22Rv1 (cell line): ENCODE measurements around the gene SIRPB1.
"Not testable (repeated sequence)": the region's sequence is repeated elsewhere in the genome, so short reads cannot be mapped to it uniquely, and the experiment has no call there.

ENCODE experiments used
- ZFX ChIP-seq: fragments of 450-650 bp; IDR thresholded peaks from 2 replicates; pipeline ENCODE4 v1.6.1; 2017; ENCODE audit warnings: antibody characterized with exemption, borderline replicate concordance
- TF ChIP-seq, protein P1 (sequence below): fragments of 450-650 bp; IDR thresholded peaks from 2 replicates; pipeline ENCODE4 v1.5.1; 2017; ENCODE audit warnings: mild to moderate bottlenecking

GRCh38 chr20:1638643-1639042 is 18.8 kb upstream of the SIRPB1 start:
- TF ChIP-seq, protein P1, sequence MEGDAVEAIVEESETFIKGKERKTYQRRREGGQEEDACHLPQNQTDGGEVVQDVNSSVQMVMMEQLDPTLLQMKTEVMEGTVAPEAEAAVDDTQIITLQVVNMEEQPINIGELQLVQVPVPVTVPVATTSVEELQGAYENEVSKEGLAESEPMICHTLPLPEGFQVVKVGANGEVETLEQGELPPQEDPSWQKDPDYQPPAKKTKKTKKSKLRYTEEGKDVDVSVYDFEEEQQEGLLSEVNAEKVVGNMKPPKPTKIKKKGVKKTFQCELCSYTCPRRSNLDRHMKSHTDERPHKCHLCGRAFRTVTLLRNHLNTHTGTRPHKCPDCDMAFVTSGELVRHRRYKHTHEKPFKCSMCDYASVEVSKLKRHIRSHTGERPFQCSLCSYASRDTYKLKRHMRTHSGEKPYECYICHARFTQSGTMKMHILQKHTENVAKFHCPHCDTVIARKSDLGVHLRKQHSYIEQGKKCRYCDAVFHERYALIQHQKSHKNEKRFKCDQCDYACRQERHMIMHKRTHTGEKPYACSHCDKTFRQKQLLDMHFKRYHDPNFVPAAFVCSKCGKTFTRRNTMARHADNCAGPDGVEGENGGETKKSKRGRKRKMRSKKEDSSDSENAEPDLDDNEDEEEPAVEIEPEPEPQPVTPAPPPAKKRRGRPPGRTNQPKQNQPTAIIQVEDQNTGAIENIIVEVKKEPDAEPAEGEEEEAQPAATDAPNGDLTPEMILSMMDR = not testable (repeated sequence)
- not testable (repeated sequence) for TF ChIP-seq ZFX
